Measurements from ENCODE around the gene PPP2R3B.
"Not testable (repeated sequence)": the region's sequence is repeated elsewhere in the genome, so short reads cannot be mapped to it uniquely, and the experiment has no call there.

Gene PPP2R3B

DNA sequence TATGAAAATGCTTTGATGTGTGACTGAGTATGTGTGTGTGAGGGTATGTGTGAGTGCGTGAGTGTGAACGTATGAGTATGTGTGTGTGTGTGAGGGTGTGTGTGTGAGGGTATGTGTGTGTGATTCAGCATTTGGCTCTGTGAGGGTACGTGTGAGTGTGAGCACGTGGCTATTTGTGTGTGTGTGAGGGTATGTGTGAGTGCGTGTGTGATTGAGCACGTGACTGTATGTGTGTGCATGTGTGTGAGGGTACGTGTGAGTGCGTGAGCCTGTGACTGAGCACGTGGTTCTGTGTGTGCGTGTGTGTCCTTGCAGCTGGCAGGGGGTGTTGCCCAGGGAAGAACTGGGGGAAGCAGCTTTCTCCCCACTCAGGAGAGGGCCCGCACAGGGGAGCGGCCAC lies 16.1 kb upstream of the PPP2R3B start:
- no peak for DNase-seq (ENCODE audit: low spot score)

DNA sequence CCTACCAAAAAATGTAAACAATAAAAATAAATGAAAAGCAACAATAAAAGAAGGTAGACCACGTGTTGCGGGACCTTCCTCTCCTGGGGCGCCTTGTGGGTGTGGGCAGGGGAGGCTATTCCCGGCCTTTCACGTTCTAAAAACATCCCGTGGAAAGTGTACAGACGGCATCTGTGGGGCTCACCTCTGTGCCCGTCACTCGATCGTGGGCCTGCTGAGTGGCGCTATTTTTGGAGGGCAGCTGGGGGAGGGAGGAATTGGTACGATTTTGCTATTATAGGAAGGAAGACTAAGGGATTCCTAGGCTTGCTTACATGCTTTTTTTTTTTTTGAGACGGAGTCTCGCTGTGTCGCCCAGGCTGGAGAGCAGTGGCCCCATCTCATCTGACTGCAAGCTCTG lies 13.6 kb upstream of the PPP2R3B start:
- no peak for DNase-seq (ENCODE audit: low spot score)

DNA sequence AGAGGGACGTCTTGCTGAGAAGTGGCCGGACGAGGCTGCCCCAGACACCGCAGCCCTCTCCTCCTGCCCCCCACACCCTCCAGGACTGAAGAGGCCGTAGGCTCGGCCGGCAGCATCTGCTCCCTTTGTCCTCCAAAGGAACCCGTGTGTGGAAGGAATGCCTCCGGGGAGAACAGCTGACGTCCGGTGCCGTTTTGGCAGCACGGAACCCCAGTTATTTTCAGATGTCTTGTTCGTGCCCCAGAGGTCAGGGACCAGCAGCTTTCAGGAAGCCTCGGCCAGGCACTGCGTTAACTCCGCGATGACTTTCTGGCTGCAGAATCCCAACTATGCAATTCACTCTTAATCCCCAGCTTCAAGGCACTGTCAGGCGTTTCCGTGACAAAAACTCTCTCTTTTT lies 10.9 kb upstream of the PPP2R3B start:
- DNase-seq (ENCODE audit: low spot score), result no peak

DNA sequence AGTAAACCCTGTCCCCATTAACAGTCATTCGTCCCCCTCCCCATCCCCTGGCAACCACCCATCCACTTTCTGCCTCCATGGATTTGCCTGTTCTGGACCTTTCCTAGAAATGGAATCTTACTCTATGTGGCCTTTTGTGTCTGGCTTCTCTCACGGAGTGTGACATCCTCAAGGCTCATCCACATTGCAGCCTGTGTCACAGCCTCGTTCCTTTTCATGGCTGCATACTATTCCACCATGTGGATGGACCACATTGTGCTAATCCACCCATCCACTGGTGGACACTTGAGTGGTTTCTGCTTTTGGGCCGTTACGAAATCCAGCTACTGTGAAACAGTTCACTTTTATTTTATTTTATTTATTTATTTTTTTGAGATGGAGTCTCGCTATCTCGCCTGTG lies 8.1 kb upstream of the PPP2R3B start:
- no peak for DNase-seq (ENCODE audit: low spot score)

DNA sequence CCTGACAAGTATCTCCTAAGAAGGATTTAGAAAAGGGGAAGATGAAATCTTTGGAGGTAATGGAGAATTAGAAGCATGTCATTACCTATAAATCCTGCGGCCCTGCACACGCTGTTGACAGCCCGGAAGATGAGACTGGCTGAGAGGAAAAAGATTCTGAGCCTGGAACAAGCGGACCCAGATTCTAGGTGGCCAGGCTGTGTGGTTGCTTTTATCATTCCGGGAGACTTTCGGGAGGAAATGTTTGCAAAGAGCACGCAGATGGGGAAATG lies 5.8 kb upstream of the PPP2R3B start:
- DNase-seq (ENCODE audit: low spot score), result no peak

DNA sequence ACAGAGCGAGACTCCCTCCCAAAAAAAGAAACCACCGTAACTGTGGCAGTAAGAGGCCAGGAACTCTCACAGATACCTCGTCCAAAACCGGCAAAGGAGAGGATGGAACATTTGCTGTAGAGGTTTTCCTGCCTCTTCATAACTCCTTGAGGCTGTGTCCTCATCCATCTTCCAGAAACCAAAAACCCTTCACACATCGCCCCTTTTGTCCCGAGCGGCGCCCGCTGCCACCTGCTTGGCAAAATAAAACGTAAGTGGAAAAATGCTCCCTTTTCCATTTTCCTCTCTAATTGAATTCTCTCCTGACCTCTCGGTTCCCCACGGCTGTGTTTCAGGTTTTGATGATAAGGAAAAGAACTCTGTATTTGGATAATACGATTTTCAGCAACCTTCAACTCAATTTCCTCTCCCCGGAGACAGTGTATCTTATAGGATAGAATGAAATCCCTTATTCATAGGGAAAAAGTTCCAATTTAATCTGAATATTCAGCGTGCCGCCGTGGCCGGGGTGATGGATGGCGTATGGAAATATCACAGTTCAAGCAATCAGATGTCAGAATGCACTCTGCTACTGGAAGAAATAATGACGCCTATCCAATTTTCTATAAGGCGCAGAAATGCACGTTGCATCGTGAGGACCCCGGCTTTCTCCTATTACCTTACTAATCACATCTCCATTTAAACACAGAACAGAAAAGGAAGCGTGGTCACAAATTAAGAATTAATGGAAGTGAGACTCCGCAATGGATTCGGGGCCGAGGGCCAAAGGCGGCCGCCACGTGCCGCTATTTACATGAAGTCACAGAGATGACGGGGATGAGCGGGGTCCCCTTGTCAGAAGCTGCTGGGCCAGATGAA lies 5.2 kb upstream of the PPP2R3B start:
- no peak for DNase-seq (ENCODE audit: low spot score)

DNA sequence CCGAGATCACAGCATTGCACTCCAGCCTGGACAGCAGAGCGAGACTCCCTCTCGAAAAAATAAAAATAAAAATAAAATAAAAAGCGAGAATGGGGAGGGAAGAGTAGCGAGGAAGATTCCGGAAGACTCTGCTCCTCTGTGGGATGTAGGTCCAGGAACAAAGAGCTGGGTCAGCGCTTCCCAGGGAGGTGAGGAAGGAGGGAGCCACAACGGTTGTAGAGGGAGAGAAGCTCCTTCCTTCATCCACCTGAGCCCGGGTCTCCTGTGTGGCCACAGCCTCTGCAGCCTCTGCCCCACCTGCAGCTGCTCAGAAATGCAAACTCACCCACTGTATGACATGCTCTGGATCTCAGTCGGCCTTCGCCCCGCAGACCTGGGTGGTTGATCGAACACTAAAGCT lies 3.8 kb upstream of the PPP2R3B start:
- no peak for DNase-seq (ENCODE audit: low spot score)

DNA sequence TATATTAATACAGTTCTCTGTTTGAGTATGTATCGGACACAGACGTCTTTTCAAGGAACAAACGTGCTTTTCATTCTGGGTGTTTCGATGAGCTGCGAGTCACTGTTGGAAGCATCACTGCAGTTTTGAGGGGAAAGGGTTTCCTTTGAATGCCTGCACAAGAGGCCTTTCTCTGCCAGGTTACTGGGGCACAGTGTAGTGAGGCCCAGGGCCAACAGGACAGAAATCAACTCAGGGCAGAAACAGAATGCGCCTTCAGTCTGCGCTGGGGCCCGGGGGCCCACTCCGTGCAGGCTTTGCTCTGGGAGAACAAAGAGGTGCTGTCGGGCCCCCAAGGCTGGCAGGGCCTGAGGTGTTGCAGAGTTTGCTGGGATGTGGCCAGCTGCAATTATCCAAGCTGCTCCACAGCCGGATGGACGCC lies 2.3 kb upstream of the PPP2R3B start:
- peak; percentile 92 for DNase-seq (ENCODE audit: low spot score)

DNA sequence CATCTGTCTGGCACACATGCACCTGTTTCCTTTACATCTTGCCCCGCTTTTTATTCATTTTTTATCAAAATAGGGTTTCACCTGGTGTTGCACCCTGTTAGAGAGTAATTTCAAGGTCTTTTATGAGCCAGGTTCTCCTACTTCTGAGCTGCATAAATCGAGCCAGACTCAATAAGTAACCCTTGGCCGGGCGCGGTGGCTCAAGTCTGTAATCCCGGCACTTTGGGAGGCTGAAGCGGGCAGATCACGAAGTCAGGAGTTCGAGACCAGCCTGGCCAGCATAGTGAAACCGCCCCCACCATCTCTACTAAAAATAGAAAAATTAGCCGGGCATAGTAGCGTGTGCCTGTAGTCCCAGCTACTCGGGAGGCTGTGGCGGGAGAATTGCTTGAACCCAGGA lies 1.0 kb upstream of the PPP2R3B start:
- no peak for DNase-seq (ENCODE audit: low spot score)

DNA sequence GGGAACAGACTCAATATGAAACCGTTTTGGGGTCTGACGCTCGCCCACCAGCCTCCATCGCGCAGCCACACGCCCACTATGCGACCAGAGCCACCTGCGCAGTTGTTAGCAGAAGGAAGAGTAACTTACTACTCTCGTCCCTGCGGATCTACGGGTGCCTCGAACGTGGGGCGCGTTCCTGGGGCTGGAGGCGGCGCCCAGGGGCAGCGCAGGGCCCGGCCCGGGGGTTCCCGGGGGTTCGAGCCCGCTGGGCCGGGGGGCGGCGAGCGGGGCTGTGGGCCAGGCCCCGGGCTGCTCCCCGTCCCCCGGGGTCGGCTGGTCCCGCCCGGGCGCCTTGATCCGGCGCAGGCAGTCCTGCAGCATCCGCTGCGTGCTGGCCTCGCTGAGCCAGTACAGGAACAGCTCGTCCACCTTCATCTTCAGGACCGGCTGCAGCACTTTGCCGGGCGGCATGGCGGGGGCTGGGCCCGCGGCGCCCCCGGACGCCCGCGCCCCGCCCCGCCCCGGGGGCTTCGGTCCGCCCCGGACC lies 404 bp downstream of the PPP2R3B start:
- no peak for DNase-seq (ENCODE audit: low spot score)

DNA sequence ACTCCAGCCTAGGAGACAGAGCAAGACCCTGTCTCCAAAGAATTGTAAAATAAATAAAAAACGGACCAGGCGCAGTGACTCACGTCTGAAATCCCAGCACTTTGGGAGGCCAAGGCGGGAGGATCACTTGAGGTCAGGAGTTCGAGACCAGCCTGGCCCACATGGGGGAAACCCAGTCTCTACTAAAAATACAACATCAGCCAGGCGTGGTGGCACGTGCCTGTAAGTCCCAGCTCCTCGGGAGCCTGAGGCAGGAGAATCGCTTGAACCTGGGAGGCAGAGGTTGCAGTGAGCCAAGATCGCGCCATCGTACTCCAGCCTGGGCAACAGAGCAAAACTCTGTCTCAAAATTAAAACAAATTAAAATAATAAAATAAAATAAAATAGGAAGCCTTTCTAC lies 971 bp downstream of the PPP2R3B start:
- not testable (repeated sequence) for DNase-seq (ENCODE audit: low spot score)

DNA sequence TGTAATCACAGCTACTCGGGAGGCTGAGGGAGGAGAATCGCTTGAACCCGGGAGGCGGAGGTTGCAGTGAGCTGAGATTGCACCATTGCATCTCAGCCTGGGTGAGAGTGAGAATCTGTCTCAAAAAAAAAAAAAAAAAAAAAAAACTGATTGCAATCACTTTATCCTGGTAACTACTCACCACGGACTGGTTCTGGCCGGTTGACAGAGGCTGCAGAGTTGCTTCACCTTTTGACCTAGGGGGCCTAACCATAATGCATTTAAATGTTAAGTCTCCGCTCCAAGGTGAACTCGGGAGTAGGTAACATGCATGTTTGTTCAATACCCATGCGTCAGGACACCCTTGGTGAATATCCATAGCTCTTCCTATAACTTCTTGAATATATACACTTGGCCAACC lies 1.8 kb downstream of the PPP2R3B start:
- no peak for DNase-seq (ENCODE audit: low spot score)

DNA sequence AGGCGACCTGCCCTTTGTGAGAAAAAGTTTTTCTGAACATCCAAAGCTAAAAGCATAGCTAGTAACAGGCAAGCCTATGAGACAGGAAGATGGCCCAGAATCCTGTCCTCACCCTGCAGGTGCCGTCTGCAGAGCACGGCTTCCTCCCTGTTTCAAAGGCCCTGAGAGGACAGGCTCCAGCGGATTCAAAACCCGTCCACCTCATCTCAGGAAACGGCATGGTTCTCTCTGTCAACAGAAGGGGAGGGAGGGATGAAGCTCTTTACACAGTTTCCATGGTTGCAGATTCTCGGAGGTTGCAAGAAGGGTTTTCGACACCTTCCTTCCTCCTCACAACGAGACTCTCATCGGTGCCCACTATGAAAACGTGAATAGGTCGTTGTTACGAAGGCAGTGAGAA lies 8.3 kb downstream of the PPP2R3B start:
- no peak for DNase-seq (ENCODE audit: low spot score)

DNA sequence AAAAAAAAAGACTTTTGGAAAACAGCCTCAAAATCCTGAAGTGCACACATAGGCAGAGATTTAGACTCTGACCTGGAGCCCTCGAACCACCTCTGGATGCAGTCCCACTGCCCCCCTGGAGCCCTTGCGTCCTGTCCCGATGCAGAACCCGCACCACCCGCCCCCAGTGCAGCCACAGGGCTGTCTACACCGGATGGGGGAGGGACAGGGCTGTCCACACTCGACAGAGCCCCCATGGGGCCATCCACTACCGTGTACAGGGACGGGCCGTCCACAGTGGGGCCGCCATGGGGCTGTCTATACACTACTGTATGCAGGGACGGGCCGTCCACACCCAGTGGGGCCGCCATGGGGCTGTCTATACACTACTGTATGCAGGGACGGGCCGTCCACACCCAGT lies 10.5 kb downstream of the PPP2R3B start:
- not testable (repeated sequence) for DNase-seq (ENCODE audit: low spot score)

DNA sequence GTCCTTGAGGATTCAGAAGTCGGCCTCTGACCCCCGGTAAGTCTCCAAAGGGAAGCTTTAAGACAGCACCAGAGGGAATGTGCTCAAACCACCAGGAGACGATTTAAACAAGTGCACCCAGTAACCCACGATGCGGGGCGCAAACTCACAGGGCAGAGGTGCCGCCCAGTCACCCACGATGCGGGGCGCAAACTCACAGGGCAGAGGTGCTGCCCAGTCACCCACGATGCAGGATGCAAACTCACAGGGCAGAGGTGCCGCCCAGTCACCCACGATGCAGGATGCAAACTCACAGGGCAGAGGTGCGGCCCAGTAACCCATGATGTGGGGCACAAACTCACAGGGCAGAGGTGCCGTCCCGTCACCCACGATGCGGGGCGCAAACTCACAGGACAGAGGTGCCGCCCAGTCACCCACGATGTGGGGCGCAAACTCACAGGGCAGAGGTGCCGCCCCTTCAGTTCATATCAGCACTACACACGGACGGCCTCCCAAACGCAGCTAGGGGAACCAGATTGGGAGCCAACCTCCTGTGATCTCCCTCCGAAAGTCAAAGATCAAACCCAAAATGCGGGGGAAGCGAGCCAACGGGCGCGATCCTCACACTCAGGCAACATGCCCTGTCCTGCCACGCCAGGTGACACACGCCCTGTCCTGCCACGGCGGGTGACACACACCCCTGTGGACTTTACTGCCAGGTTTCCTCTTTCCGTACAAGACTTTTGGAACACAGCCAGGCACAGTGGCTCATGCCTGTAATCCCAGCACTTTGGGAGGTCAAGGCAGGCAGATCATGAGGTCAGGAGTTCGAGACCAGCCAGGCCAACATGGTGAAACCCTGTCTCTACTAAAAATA lies 11.3 kb downstream of the PPP2R3B start:
- DNase-seq (ENCODE audit: low spot score), result no peak

DNA sequence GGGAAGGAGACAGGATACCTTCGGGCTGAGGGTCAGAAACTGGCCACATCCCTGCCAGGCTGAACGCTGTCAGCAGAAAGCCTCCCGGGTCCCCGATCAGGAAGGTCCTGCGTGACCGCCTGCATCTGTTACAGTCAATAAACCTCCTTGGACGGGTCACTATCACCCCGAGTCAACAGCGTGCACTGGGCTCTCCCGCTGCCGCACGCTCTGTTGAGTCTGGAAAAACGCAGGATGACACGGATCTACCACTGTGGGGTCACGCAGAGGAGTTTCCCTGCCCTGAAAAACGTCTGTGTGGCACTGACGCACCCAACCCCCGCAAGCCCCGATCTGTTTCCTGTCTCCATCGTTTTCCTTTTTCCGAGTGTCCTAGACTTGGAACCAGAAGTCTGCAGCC lies 12.1 kb downstream of the PPP2R3B start:
- DNase-seq (ENCODE audit: low spot score), result no peak

DNA sequence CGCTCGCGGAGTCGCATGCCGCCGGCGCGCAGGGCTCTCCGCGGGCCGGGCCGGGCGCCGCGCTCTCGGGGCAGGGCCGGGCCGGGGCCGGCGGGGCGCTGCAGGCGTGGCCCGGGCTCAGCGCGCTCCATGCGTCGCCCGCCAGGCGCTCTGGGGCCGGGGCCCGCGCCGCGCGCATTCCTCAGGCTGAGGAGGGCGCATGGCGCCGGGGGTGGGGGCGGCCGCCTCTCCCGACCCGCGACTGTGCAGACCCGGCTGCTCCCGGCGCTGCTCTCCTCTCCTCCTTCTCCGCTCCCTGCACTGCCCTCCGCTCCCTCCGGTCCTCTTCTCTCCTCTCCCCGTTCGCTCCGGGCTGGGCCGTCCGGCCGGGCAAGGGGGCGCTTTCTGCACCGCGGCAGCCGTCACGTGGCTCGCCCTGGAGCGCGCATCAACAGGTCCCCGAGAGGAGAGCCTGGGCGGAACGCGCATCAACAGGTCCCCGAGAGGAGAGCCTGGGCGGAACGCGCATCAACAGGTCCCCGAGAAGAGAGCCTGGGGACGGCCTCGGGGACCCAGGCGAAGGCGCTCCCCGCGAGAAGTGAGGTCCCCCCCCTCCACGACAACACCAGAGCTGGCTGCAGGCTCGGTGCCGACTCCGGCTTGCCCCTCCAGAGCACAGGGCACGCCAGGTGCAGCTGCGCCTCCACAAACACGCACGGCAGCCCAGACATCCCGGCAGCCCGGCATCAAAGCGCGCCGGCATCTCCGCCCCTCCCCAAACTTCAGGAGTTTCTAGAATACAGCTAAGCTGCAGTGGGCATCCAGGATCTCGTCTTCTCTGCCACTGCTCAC lies 12.9 kb downstream of the PPP2R3B start:
- DNase-seq (ENCODE audit: low spot score), result no peak

DNA sequence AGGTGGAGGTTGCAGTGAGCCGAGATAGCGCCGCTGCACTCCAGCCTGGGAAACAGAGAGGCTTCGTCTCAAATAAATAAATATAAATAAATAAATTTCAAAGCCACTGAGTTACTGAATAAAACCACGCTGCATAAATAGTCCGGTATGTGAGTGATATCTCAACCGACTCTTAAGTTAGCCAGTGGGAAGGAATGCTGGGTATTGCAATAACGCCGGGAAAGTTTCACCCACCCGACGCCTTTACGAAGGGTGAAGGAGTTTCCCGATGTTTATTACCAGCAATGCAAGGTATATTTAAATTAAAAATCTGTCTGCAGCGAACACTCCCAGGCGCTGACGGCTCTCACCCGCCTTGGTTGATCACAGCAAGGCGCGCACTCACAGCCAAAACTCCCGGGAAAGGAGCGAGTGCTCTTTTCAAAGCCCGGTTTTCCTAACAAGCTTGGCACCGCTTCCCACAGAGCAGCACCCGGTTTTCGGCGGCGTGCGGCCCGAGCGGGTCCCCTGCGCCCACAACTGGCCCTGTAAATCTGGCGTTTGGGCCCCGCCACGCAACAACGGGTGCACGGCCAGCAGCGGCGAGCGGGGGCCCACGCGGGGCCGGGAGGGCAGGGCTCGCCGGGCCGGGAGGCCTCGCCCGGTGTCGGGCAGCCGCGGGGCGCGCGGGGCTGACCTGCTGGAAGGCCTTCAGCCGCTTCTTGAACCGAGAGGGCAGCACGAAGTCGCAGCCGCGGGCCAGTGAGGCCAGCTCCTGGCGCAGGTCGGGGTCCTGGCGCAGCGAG lies 13.7 kb downstream of the PPP2R3B start:
- no peak for DNase-seq (ENCODE audit: low spot score)

DNA sequence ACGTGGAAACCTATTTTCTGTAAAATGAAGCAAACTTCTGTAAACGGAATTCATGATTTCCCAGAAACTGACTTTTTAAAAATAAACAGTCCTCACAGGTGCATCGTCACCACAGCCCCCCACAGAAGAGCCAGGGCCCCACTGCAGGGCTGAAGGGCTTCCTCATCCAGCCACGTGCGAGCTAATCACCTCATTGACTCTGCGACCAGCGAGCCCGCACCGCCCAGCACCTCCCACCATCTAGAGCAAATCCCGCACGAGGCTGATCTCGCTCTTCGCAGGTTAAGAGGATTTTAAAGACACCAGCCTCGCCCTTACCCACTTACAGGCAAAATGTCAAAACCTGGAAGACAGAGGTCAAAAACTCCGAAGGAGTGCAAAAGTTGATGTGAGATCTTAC lies 14.8 kb downstream of the PPP2R3B start:
- DNase-seq (ENCODE audit: low spot score), result no peak

DNA sequence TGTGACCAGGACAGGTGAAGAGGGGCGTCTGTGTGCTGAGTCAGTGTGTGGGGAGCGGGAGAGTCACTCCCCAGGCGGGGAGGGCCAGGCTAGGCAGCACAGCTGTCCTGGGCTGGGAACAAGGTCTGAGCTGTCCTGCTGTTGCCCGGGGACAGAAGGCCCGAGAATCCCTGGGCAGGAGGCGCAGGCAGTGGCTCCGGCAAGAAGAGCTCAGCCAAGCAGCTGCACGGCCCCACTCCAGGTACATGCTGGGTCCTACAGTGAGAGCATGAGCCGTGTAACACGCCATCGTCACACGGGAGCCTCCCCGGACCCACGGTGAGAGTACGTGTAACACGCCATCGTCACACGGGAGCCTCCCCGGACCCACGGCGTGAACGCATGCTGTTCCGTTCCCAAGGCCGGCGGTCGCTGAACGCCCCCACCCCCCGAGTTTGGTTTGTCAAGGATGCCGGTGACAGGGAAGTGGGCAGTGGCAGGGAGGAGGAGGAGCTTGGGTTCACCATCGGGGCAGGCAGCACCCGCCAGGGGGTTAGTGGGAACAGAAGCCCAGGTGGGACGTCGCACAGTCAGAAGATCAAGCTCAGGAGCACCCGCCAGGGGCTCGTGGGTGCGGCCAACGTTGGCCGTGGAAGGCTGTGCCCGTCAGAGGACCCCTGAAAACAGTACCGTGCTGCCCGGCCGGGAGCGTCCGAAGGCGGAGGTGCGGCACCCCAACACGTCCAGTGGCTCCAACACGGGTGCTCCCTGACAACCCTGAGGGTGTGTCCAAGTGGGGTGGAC lies 15.6 kb downstream of the PPP2R3B start:
- DNase-seq (ENCODE audit: low spot score), result no peak
